HepG2 (cell line): ENCODE measurements around the gene IGSF8. TPM values are rescaled to one million over a fixed set of nuclear protein-coding genes. Genes with fewer than 3 reads are reported as not detected.
A peak's percentile ranks its signal among the peaks of the same experiment; 100 is the strongest.

Experiments used
- ATAC-seq: fragments of 200-7000 bp; cut with Tn5 transposase; 3 replicates; pipeline ENCODE4 v1.9.1; 2020; ENCODE audit warnings: mild to moderate bottlenecking, moderate library complexity
- BruUV-seq: library from RNA; stranded (reverse); fragments of 400-500 nt; replicated peaks from 2 replicates; lab custom pipeline; 2021; lab: Mats Ljungman, UMichigan
- CTCF ChIA-PET: fragments of 300-600 bp; formaldehyde crosslinking; extraction: SDS; loops from one replicate; lab custom pipeline; 2021; ENCODE audit warnings: low total read pairs, inconsistent platforms, low intra/inter-chr PET ratio; lab: Yijun Ruan, JAX
- POLR2A ChIA-PET: fragments of 350-600 bp; sonication (Branson Sonifier 250); formaldehyde crosslinking; loops from one replicate; lab custom pipeline; 2020; ENCODE audit warnings: antibody characterized with exemption, inconsistent platforms; lab: Yijun Ruan, JAX
- DNase-seq: peaks from one replicate; pipeline ENCODE4 v3.0.0-alpha.2; 2015; ENCODE audit warnings: low spot score
- FAIRE-seq: peaks from 3 replicates; lab custom pipeline; 2011; peaks lifted over from hg19 to GRCh38; lab: Jason Lieb, UNC
- H2AFZ ChIP-seq: one replicate; pipeline ENCODE4 v1.6.1; 2011; ENCODE audit warnings: low read length, inconsistent platforms
- H3K27ac ChIP-seq: fragments of 300-600 bp; 3 replicates; pipeline ENCODE4 v1.8.0; 2011; ENCODE audit warnings: mixed run types, mild to moderate bottlenecking, mixed read lengths, low read length, inconsistent platforms; ENCODE audit not compliant: insufficient read depth; ENCODE audit errors: extremely low read length
- H3K27me3 ChIP-seq, 2 experiments: fragments of 200-600 bp in 1 of 2; 2 replicates in 1 of 2; 3 replicates in 1 of 2; pipeline versions ENCODE4 v1.6.0 to v1.8.0; 2011; ENCODE audit warnings: low read length in 2 of 2, mild to moderate bottlenecking in 2 of 2, moderate library complexity in 2 of 2, inconsistent platforms in 1 of 2; ENCODE audit not compliant: insufficient read depth in 2 of 2, control insufficient read depth in 1 of 2
- H3K36me3 ChIP-seq, 2 experiments: fragments of 200-600 bp in 1 of 2; replicated peaks in 1 of 2; 2 replicates in 1 of 2; 3 replicates in 1 of 2; pipeline versions ENCODE4 v1.5.1 to v1.8.0; 2011; ENCODE audit warnings: low read length in 2 of 2, inconsistent platforms in 1 of 2; ENCODE audit not compliant: insufficient read depth in 2 of 2, control insufficient read depth in 1 of 2
- H3K4me1 ChIP-seq: 2 replicates; pipeline ENCODE4 v1.5.1; 2012; ENCODE audit warnings: low read length, inconsistent platforms; ENCODE audit not compliant: insufficient read depth
- H3K4me2 ChIP-seq: 2 replicates; pipeline ENCODE4 v1.6.0; 2011; ENCODE audit warnings: low read depth, low read length, inconsistent platforms
- H3K4me3 ChIP-seq, 3 experiments: fragments of 200-600 bp in 1 of 3; sonication (generic), shearing (Covaris generic) in 1 of 3; replicated peaks in 1 of 3; 2 replicates each; pipeline ENCODE4 v1.5.1; 2011 to 2016; ENCODE audit warnings: low read length in 3 of 3, inconsistent platforms in 2 of 3, low read depth in 2 of 3, mild to moderate bottlenecking in 2 of 3, control low read depth in 1 of 3, mixed read lengths in 1 of 3; ENCODE audit not compliant: insufficient read depth in 1 of 3
- H3K79me2 ChIP-seq: one replicate; pipeline ENCODE4 v1.6.1; 2011; ENCODE audit warnings: low read length, inconsistent platforms; ENCODE audit not compliant: insufficient read depth
- H3K9ac ChIP-seq: 2 replicates; pipeline ENCODE4 v1.6.0; 2011; ENCODE audit warnings: mild to moderate bottlenecking, low read depth, low read length, inconsistent platforms; ENCODE audit not compliant: insufficient read depth
- H3K9me3 ChIP-seq: 2 replicates; pipeline ENCODE4 v1.5.1; 2012; ENCODE audit warnings: mild to moderate bottlenecking, low read length
- H4K20me1 ChIP-seq: 2 replicates; pipeline ENCODE4 v1.6.0; 2011; ENCODE audit warnings: inconsistent platforms, mild to moderate bottlenecking, low read length, moderate library complexity; ENCODE audit not compliant: insufficient read depth
- HES4 ChIP-seq: sonication (generic); formaldehyde crosslinking; IDR thresholded peaks from 2 replicates; pipeline ENCODE4 v1.9.0; 2021; ENCODE audit warnings: mild to moderate bottlenecking, missing genetic modification reagents, borderline replicate concordance
- MAF1 ChIP-seq: sonication (generic); formaldehyde crosslinking; IDR thresholded peaks from 2 replicates; pipeline ENCODE4 v1.5.0; 2020; ENCODE audit warnings: missing genetic modification reagents, borderline replicate concordance
- PRMT3 ChIP-seq: sonication (generic); formaldehyde crosslinking; IDR thresholded peaks from 2 replicates; pipeline ENCODE4 v1.8.1; 2022; ENCODE audit warnings: low read depth, mild to moderate bottlenecking, moderate library complexity, missing genetic modification reagents, borderline replicate concordance
- RFX3 ChIP-seq: IDR thresholded peaks from 2 replicates; pipeline ENCODE4 v1.6.1; 2016; ENCODE audit warnings: missing biosample characterization, missing genetic modification reagents
- SMYD3 ChIP-seq: sonication (generic); formaldehyde crosslinking; IDR thresholded peaks from 2 replicates; pipeline ENCODE4 v1.8.1; 2023; ENCODE audit warnings: mild to moderate bottlenecking, missing genetic modification reagents
- SP4 ChIP-seq: sonication (generic); formaldehyde crosslinking; IDR thresholded peaks from 2 replicates; pipeline ENCODE4 v1.8.1; 2023; ENCODE audit warnings: mild to moderate bottlenecking, missing genetic modification reagents
- ZNF207 ChIP-seq: fragments of 450-650 bp; IDR thresholded peaks from 2 replicates; pipeline ENCODE4 v1.6.1; 2016; ENCODE audit warnings: antibody characterized with exemption, borderline replicate concordance
- ZNF660 ChIP-seq: sonication (generic); formaldehyde crosslinking; IDR thresholded peaks from 2 replicates; pipeline ENCODE4 v1.5.1; 2020; ENCODE audit warnings: mild to moderate bottlenecking, low read depth, missing genetic modification reagents, borderline replicate concordance
- WGBS: methylation state at CpG from one replicate; pipeline ENCODE4 v1.1.6; 2017; ENCODE audit warnings: low lambda C conversion rate; 5-methylcytosine and 5-hydroxymethylcytosine counted together
- in situ Hi-C: cut with HindIII; loops from 2 replicates; pipeline ENCODE4 v1.10.0; 2017; ENCODE audit warnings: low pct_unique_long_range_greater_than_20kb; ENCODE audit not compliant: extremely low pct_ligation_motif_present
- intact Hi-C: fragments of 100-400 bp; cut with micrococcal nuclease; formaldehyde crosslinking; loops from one replicate; pipeline ENCODE4 v1.10.0; 2022; ENCODE audit not compliant: unreplicated experiment
- polyA plus RNA-seq, 8 experiments: library from polyadenylated mRNA; depleted of rRNA in 3 of 8; stranded (reverse) in 7 of 8; unstranded in 1 of 8; fragments of >200 nt; fragmentation: Illumina TruSeq in 4 of 8; extraction: Trizol in 4 of 8; gene quantifications; 2 replicates each; pipeline versions ENCODE4 v1.2.1 to v1.2.3, GENCODE V29; 2011 to 2016; ENCODE audit warnings: low read depth in 4 of 8, missing spikeins in 1 of 8, mixed read lengths in 1 of 8; ENCODE audit not compliant: insufficient read depth in 1 of 8
- total RNA-seq, 5 experiments: library from RNA; depleted of rRNA; stranded (reverse); fragments of >200 nt; fragmentation: Illumina TruSeq; extraction: Trizol; gene quantifications; 2 replicates each; pipeline ENCODE4 v1.2.3, GENCODE V29; 2016; ENCODE audit warnings: low read depth in 1 of 5

The IGSF8 gene
- total and polyA plus RNA-seq, 2 of the 13 experiments (the other 11 are each of a cell fraction or from before 2014, with no cell fraction given): 24.0 to 41.0 TPM

GRCh38 chr1:160101717-160102522 lies 3.5 kb upstream of the IGSF8 start:
- H4K20me1 ChIP-seq: no peaks in the 10 kb centered on the region
- no peaks in the 10 kb centered on the region for H3K27me3 ChIP-seq
- peak overlapping the region; percentile 46 for H3K9ac ChIP-seq
- POLR2A ChIA-PET: interaction anchor here (0.6 to 1.0 kb wide), 3 partner anchors 160 to 191 kb away, joined by 3 to 5 read pairs (median 3); partner anchors contain the start of gene DCAF8
- BruUV-seq: no TSS peak
- ATAC-seq: no peak
- H3K4me3 ChIP-seq: peak overlapping the region in 1 of 3 experiments; percentile 47; a peak in 2 of 6 replicates
- peak overlapping the region; percentile 73 for H2AFZ ChIP-seq
- H3K36me3 ChIP-seq: no peaks in the 10 kb centered on the region
- H3K27ac ChIP-seq: no peak overlapping the region
- intact Hi-C loops (loop anchor here (1.0 to 5.0 kb wide), 5 partner anchors 61 to 275 kb away; no protein-coding TSS in a partner anchor), in situ Hi-C loops (loop anchor here (10.0 kb wide), 1 partner anchor 113 kb away; no protein-coding TSS in a partner anchor)
- peak; percentile 60 for FAIRE-seq
- H3K4me1 ChIP-seq: peaks cover 80% of the 10 kb centered on the region
- CTCF ChIA-PET: interaction anchor here (1.4 to 2.0 kb wide), 4 partner anchors 62 to 190 kb away, joined by 11 to 15 read pairs (median 12); no protein-coding TSS in a partner anchor
- TF ChIP-seq HES4 (CRISPR knock-in tag) (no peak), MAF1 (CRISPR knock-in tag) (no peak), ZNF660 (CRISPR knock-in tag) (no peak), SP4 (CRISPR knock-in tag) (0 out of 2 replicates have a peak, but pooled peaks have one; percentile 6), ZNF207 (no peak), SMYD3 (peak; percentile 64; the same call in 1 of the 2 replicates), PRMT3 (CRISPR knock-in tag) (no peak), RFX3 (CRISPR knock-in tag) (no peak)
- no peak for DNase-seq
- H3K4me2 ChIP-seq: peak overlapping the region; percentile 77
- H3K79me2 ChIP-seq: peaks cover 11% of the 10 kb centered on the region
- WGBS: 26% methylated on average over 9 of the region's 9 CpGs
- no peaks in the 10 kb centered on the region for H3K9me3 ChIP-seq
